Measurements from ENCODE around the gene SLIT3. TPM values are rescaled to one million over a fixed set of nuclear protein-coding genes. Genes with fewer than 3 reads are reported as not detected.

Gene SLIT3
- total RNA-seq, 4 donors from 2014 or later, result 28.4 to 77.2 (median 63.8) TPM

DNA sequence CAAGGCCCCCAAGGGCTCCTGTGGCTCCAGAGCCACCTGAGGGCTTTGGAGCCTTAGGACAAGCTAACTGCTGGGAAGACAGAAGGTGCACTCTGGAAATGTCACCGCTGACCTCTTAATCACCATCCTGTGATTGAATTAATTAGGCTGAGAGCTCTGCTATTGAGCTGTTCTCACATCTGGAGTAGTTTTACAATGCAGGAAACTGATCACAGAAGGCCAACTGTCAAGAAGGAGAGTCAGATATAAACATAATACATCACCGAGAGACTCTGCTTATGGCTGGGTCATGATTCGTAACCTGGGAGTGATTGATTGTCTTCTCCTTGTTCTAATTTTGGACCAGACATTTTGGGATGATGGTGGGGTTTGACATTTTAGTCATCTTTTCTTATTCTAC, 226.1 kb downstream of the SLIT3 start:
- H3K4me3 ChIP-seq (replicated peaks in 1 of 3), result no peak overlapping the region
- TF ChIP-seq, protein P1, sequence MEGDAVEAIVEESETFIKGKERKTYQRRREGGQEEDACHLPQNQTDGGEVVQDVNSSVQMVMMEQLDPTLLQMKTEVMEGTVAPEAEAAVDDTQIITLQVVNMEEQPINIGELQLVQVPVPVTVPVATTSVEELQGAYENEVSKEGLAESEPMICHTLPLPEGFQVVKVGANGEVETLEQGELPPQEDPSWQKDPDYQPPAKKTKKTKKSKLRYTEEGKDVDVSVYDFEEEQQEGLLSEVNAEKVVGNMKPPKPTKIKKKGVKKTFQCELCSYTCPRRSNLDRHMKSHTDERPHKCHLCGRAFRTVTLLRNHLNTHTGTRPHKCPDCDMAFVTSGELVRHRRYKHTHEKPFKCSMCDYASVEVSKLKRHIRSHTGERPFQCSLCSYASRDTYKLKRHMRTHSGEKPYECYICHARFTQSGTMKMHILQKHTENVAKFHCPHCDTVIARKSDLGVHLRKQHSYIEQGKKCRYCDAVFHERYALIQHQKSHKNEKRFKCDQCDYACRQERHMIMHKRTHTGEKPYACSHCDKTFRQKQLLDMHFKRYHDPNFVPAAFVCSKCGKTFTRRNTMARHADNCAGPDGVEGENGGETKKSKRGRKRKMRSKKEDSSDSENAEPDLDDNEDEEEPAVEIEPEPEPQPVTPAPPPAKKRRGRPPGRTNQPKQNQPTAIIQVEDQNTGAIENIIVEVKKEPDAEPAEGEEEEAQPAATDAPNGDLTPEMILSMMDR (IDR thresholded peaks at IDR 0.05), result no peak
- TF ChIP-seq POLR2A (IDR thresholded peaks at IDR 0.05), result no peak
- peaks cover 6 to 11% of the 10 kb centered on the region in 2 donors for H3K4me1 ChIP-seq
- intact Hi-C loops (cut with DNase I), result no loop called here
- no peaks in the 10 kb centered on the region for H3K36me3 ChIP-seq
- no peaks in the 10 kb centered on the region for H3K9me3 ChIP-seq
- no peak overlapping the region for H3K27ac ChIP-seq
- DNase-seq, result no peak
- no peaks in the 10 kb centered on the region for H3K27me3 ChIP-seq
- WGBS, 2 donors, result 85 to 86% methylated on average over 3 of the region's 3 CpGs

DNA sequence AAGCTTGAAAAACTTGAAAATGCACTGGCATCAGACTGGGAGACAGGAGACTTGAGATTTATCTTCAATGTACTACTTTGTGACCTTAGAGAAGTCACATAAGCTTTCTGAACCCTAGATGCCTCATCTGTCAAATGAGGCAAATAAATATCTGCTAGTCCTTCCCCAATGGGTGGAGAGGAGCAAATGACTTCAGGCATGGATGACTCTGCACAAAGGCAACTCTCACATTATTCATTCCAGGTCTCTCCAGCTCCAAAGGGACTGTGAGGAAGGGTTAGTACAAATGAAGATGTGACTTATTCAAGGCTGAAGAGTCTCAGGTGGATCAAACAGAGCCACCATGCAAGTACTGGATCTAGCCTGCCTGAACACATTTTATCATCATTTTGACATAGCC, 228.7 kb downstream of the SLIT3 start:
- H3K4me3 ChIP-seq (replicated peaks in 1 of 3), result no peak overlapping the region
- H3K4me1 ChIP-seq, result peaks cover 18 to 21% of the 10 kb centered on the region in 2 donors
- no peaks in the 10 kb centered on the region for H3K27me3 ChIP-seq
- no peaks in the 10 kb centered on the region for H3K36me3 ChIP-seq
- no peak for TF ChIP-seq POLR2A (IDR thresholded peaks at IDR 0.05)
- TF ChIP-seq, protein P1 (IDR thresholded peaks at IDR 0.05), result no peak
- H3K9me3 ChIP-seq, result no peaks in the 10 kb centered on the region
- no peak for DNase-seq
- H3K27ac ChIP-seq, result no peak overlapping the region
- intact Hi-C loops (cut with DNase I), result no loop called here

DNA sequence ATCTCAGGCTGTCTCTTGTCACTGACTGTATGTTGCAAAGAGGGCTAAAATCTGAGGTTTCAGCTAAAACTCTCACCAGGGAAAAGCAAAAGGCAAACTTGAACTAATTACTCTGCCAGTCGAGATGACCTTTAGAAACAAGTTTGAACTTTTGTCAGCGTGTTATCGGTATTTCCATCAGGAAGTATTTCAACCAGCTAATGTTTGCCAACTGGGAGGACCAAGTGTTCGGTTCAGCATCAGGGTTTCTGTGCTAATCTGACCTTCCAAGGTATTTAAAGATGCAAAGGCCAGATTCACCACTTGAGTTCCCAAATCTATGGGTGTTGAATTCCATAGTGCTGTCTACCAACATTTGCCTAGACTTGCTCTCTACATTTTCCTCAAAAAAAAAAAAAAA, 230.5 kb downstream of the SLIT3 start:
- intact Hi-C loops (cut with DNase I), result no loop called here
- no peak for TF ChIP-seq POLR2A (IDR thresholded peaks at IDR 0.05)
- TF ChIP-seq, protein P1 (IDR thresholded peaks at IDR 0.05), result no peak
- WGBS, 2 donors, result 59 to 67% methylated on average over 4 of the region's 4 CpGs

DNA sequence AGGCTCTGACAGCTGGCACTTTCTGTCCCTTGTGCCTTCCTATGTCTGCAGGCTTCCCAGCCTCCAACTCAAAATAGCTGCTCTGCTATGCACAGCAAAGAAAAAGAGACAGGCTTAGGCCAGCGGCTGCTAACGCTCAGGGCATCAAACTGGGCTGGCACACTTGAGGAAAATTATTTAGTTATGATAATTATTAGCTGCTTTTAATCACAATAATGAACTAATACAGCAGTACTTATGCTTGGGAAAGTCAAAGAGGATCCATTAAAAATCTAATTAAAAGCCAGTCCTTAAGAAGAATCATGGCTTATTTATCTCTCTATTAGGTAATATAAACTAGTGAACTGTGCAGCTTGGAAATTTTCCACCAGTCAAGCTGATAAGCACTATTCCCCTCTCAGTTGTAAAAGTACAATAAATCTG, 233.2 kb downstream of the SLIT3 start:
- no peaks in the 10 kb centered on the region for H3K9me3 ChIP-seq

More for the DNA sequence above, 230.5 kb downstream of the SLIT3 start:
- Histone ChIP-seq H3K27me3 (no peaks in the 10 kb centered on the region), H3K4me1 (peaks cover 18 to 21% of the 10 kb centered on the region in 2 donors), H3K4me3 (replicated peaks in 1 of 3) (no peak overlapping the region), H3K9me3 (no peaks in the 10 kb centered on the region), H3K27ac (no peak overlapping the region), H3K36me3 (no peaks in the 10 kb centered on the region)
- no peak for DNase-seq

DNA sequence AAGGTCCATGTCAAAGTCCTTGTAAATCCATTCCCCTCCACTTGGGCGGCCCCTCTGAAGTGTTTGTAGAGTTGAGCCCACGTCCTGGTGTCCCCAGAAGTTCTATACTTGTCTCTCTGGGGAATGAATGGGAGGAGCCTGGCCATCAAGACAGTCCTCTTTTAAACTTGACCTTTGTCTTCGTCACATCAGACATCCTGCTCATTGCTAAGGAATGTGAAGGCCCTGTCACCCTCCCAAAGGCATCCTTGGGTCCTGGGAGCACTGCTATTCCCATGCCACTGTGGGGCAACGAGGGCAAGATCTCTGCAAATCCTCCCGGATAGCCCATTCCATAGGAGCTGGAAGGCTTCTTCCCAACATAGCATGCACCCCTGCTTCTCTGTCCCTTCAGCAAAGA, 235.5 kb downstream of the SLIT3 start:
- intact Hi-C loops (cut with DNase I), result no loop called here
- H3K4me3 ChIP-seq (replicated peaks in 1 of 3), result no peak overlapping the region
- no peaks in the 10 kb centered on the region for H3K9me3 ChIP-seq
- H3K36me3 ChIP-seq, result no peaks in the 10 kb centered on the region
- H3K4me1 ChIP-seq, result peaks cover 40 to 44% of the 10 kb centered on the region in 2 donors
- H3K27me3 ChIP-seq, result no peaks in the 10 kb centered on the region
- no peak for TF ChIP-seq POLR2A (IDR thresholded peaks at IDR 0.05)
- TF ChIP-seq, protein P1 (IDR thresholded peaks at IDR 0.05), result no peak
- H3K27ac ChIP-seq, result no peak overlapping the region
- DNase-seq, result no peak
- 79 to 85% methylated on average over 5 of the region's 5 CpGs for WGBS, 2 donors

More for the DNA sequence above, 233.2 kb downstream of the SLIT3 start:
- TF ChIP-seq, protein P1 (IDR thresholded peaks at IDR 0.05), result no peak
- TF ChIP-seq POLR2A (IDR thresholded peaks at IDR 0.05), result no peak
- peak overlapping the region in 1 of 3 donors; percentile 16 for H3K27ac ChIP-seq
- H3K4me3 ChIP-seq (replicated peaks in 1 of 3), result no peak overlapping the region
- H3K4me1 ChIP-seq, result peaks cover 36 to 41% of the 10 kb centered on the region in 2 donors
- H3K27me3 ChIP-seq, result no peaks in the 10 kb centered on the region
- H3K36me3 ChIP-seq, result no peaks in the 10 kb centered on the region
- intact Hi-C loops (cut with DNase I), result no loop called here
- 73 to 74% methylated on average over 2 of the region's 2 CpGs for whole genome bisulfite sequencing, 2 donors
- DNase-seq, result peak; percentile 23 to 27
